A549 (cell line): ENCODE results near the gene THOC1.

Experiments
- CEBPB ChIP-seq, 2 experiments: fragments of >200 bp in 1 of 2; sonication (Bioruptor Twin) in 1 of 2; formaldehyde crosslinking in 1 of 2; IDR thresholded peaks; 2 replicates each; pipeline ENCODE4 v1.6.1; 2012 to 2016
- POLR2A ChIP-seq: IDR thresholded peaks from 2 replicates; pipeline ENCODE4 v1.6.1; 2012; ENCODE audit warnings: mild to moderate bottlenecking, low read length
- TF ChIP-seq, protein P1 (sequence below): fragments of >200 bp; sonication (Bioruptor Twin); formaldehyde crosslinking; IDR thresholded peaks from 3 replicates; pipeline ENCODE4 v1.5.1; 2016

DNA sequence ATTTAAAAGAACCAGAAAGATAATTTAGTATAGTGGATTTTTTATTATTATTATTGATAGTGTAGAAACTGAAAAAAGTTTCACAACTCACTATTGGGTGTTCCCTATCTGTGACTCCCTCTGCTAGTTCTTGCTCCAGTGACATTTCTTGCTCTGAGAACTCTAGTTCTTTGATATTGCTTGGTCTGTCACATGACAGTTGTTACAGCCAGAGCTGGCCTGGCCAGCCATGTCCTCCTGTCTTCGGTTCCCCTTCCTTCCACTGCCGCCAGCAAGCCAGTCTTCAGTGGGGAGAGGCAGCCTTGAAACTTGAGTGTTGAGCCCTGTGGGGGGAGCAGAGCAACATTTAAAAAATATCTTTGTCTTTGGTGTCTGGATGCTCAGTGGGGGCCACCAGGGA is 7.6 kb upstream of the THOC1 start:
- no peak for TF ChIP-seq POLR2A
- TF ChIP-seq CEBPB (IDR thresholded peaks at IDR 0.05) = no peak
- TF ChIP-seq, protein P1, sequence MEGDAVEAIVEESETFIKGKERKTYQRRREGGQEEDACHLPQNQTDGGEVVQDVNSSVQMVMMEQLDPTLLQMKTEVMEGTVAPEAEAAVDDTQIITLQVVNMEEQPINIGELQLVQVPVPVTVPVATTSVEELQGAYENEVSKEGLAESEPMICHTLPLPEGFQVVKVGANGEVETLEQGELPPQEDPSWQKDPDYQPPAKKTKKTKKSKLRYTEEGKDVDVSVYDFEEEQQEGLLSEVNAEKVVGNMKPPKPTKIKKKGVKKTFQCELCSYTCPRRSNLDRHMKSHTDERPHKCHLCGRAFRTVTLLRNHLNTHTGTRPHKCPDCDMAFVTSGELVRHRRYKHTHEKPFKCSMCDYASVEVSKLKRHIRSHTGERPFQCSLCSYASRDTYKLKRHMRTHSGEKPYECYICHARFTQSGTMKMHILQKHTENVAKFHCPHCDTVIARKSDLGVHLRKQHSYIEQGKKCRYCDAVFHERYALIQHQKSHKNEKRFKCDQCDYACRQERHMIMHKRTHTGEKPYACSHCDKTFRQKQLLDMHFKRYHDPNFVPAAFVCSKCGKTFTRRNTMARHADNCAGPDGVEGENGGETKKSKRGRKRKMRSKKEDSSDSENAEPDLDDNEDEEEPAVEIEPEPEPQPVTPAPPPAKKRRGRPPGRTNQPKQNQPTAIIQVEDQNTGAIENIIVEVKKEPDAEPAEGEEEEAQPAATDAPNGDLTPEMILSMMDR = no peak
